HCT116 (cell line): Measurements from ENCODE around the gene C3orf22. TPM values are rescaled to one million over a fixed set of nuclear protein-coding genes. Genes with fewer than 3 reads are reported as not detected.

Source experiments
- ATAC-seq: fragments of 200-7000 bp; cut with Tn5 transposase; 2 replicates; pipeline ENCODE4 v1.9.1; 2020; ENCODE audit warnings: mild to moderate bottlenecking, moderate library complexity
- BruUV-seq: library from RNA; stranded (reverse); fragments of 400-500 nt; replicated peaks from 2 replicates; lab custom pipeline; 2021; lab: Mats Ljungman, UMichigan
- CTCF ChIA-PET: fragments of 300-600 bp; sonication (Branson Sonifier 250); formaldehyde crosslinking; loops from one replicate; lab custom pipeline; 2021; ENCODE audit warnings: antibody characterized with exemption; lab: Charles Lee
- POLR2A ChIA-PET: fragments of 300-600, 350-600 bp; sonication (Branson Sonifier 250); formaldehyde crosslinking; loops from one replicate; lab custom pipeline; 2021; ENCODE audit warnings: antibody characterized with exemption; lab: Charles Lee
- RAD21 ChIA-PET, 2 experiments: fragments of 300-600 bp; sonication (Branson Sonifier 250); formaldehyde crosslinking; loops; one replicate each; lab custom pipeline; 2023; ENCODE audit warnings: low total read pairs in 2 of 2; ENCODE audit not compliant: uncharacterized antibody in 2 of 2, unreplicated experiment in 2 of 2, low non-redundant PET in 1 of 2; lab: Charles Lee
- DNase-seq: peaks from one replicate; pipeline ENCODE4 v3.0.0-alpha.2; 2010; ENCODE audit warnings: low read depth, low spot score
- H2AFZ ChIP-seq: fragments of 200-600 bp; shearing (Covaris generic), sonication (generic); 2 replicates; pipeline ENCODE4 v1.6.1; 2017; ENCODE audit warnings: low read depth, mixed run types, mixed read lengths, antibody characterized with exemption, low read length; ENCODE audit not compliant: poor library complexity, severe bottlenecking
- H3K27ac ChIP-seq: 2 replicates; pipeline ENCODE4 v1.5.1; 2012; ENCODE audit warnings: low read depth, low read length
- H3K27me3 ChIP-seq: fragments of 200-600 bp; sonication (generic); 2 replicates; pipeline ENCODE4 v1.6.1; 2016; ENCODE audit warnings: mixed run types, low read length, mixed read lengths; ENCODE audit not compliant: insufficient read depth
- H3K36me3 ChIP-seq, 2 experiments: fragments of 200-500 bp in 1 of 2; fragments of 200-600 bp in 1 of 2; sonication (Bioruptor generic) in 1 of 2; sonication (generic) in 1 of 2; 2 replicates each; pipeline versions ENCODE4 v1.5.1 to v1.6.1; 2014 to 2016; ENCODE audit warnings: low read length in 2 of 2, inconsistent platforms in 1 of 2, mixed read lengths in 1 of 2, mixed run types in 1 of 2; ENCODE audit not compliant: insufficient read depth in 2 of 2, control insufficient read depth in 1 of 2
- H3K4me1 ChIP-seq, 2 experiments: fragments of 200-600 bp in 1 of 2; sonication (generic) in 1 of 2; 2 replicates each; pipeline versions ENCODE4 v1.5.1 to v1.6.1; 2012 to 2017; ENCODE audit warnings: low read length in 2 of 2, inconsistent platforms in 1 of 2, mild to moderate bottlenecking in 1 of 2, mixed read lengths in 1 of 2, mixed run types in 1 of 2, moderate library complexity in 1 of 2; ENCODE audit not compliant: insufficient read depth in 2 of 2, control insufficient read depth in 1 of 2
- H3K4me2 ChIP-seq: fragments of 200-600 bp; sonication (generic); 2 replicates; pipeline ENCODE4 v1.6.1; 2017; ENCODE audit warnings: mixed run types, low read length, mixed read lengths
- H3K4me3 ChIP-seq, 2 experiments: fragments of 200-600 bp in 1 of 2; sonication (generic) in 1 of 2; replicated peaks in 1 of 2; 2 replicates each; pipeline ENCODE4 v1.5.1; 2011 to 2016; ENCODE audit warnings: low read length in 2 of 2, control low read depth in 1 of 2, low read depth in 1 of 2, mild to moderate bottlenecking in 1 of 2, mixed read lengths in 1 of 2, mixed run types in 1 of 2
- H3K79me2 ChIP-seq: fragments of 200-600 bp; sonication (generic); 2 replicates; pipeline ENCODE4 v1.6.1; 2017; ENCODE audit warnings: mild to moderate bottlenecking, mixed run types, low read length, moderate library complexity, mixed read lengths; ENCODE audit not compliant: insufficient read depth
- H3K9ac ChIP-seq: fragments of 200-600 bp; sonication (generic); 2 replicates; pipeline ENCODE4 v1.6.1; 2016; ENCODE audit warnings: low read length, mixed read lengths
- H3K9me2 ChIP-seq: fragments of 200-600 bp; sonication (generic), shearing (Covaris generic); 2 replicates; pipeline ENCODE4 v1.6.1; 2017; ENCODE audit warnings: mixed run types, mild to moderate bottlenecking, moderate library complexity; ENCODE audit not compliant: insufficient read depth
- H3K9me3 ChIP-seq, 2 experiments: fragments of 200-500 bp in 1 of 2; fragments of 200-600 bp in 1 of 2; sonication (Bioruptor generic) in 1 of 2; sonication (generic) in 1 of 2; 2 replicates each; pipeline ENCODE4 v1.6.1; 2014 to 2017; ENCODE audit warnings: low read length in 2 of 2, mixed read lengths in 2 of 2, inconsistent platforms in 1 of 2, low read depth in 1 of 2, mild to moderate bottlenecking in 1 of 2, mixed run types in 1 of 2, moderate library complexity in 1 of 2; ENCODE audit not compliant: control insufficient read depth in 1 of 2, insufficient read depth in 1 of 2
- H4K20me1 ChIP-seq: fragments of 200-600 bp; sonication (generic), shearing (Covaris generic); 2 replicates; pipeline ENCODE4 v1.6.1; 2017; ENCODE audit warnings: mixed run types, mild to moderate bottlenecking, moderate library complexity; ENCODE audit not compliant: insufficient read depth
- ATF3 ChIP-seq: IDR thresholded peaks from 2 replicates; pipeline ENCODE4 v1.6.1; 2012
- CBX3 ChIP-seq: IDR thresholded peaks from 2 replicates; pipeline ENCODE4 v1.6.1; 2012; ENCODE audit warnings: low read depth
- EZH2 ChIP-seq: fragments of 200-600 bp; sonication (generic); IDR thresholded peaks from 2 replicates; pipeline ENCODE4 v1.6.1; 2017; ENCODE audit warnings: antibody characterized with exemption, mixed run types
- FOSL1 ChIP-seq: IDR thresholded peaks from 2 replicates; pipeline ENCODE4 v1.6.1; 2012; ENCODE audit warnings: low read depth
- JUND ChIP-seq: IDR thresholded peaks from 2 replicates; pipeline ENCODE4 v1.6.1; 2012
- POLR2AphosphoS5 ChIP-seq: IDR thresholded peaks from 2 replicates; pipeline ENCODE4 v1.6.1; 2011; ENCODE audit warnings: mild to moderate bottlenecking, low read depth, low read length, moderate library complexity
- RAD21 ChIP-seq: IDR thresholded peaks from 2 replicates; pipeline ENCODE4 v1.6.1; 2012; ENCODE audit warnings: low read depth, mild to moderate bottlenecking
- REST ChIP-seq: IDR thresholded peaks from 2 replicates; pipeline ENCODE4 v1.6.1; 2012; ENCODE audit warnings: low read depth
- SIN3A ChIP-seq: IDR thresholded peaks from 2 replicates; pipeline ENCODE4 v1.6.1; 2012; ENCODE audit warnings: low read depth
- SP1 ChIP-seq: IDR thresholded peaks from 2 replicates; pipeline ENCODE4 v1.6.1; 2012; ENCODE audit warnings: low read depth
- SRF ChIP-seq: IDR thresholded peaks from 2 replicates; pipeline ENCODE4 v1.6.1; 2012; ENCODE audit warnings: low read depth
- ZFX ChIP-seq: fragments of 450-650 bp; IDR thresholded peaks from 2 replicates; pipeline ENCODE4 v1.6.1; 2017
- intact Hi-C: fragments of 100-400 bp; cut with micrococcal nuclease; formaldehyde crosslinking; loops from 2 replicates; pipeline ENCODE4 v1.10.0; 2022
- total RNA-seq: library from RNA; stranded (reverse); gene quantifications from one replicate; pipeline ENCODE4 v1.2.1, GENCODE V29; 2021; ENCODE audit not compliant: unreplicated experiment

The C3orf22 gene
- total RNA-seq, 1 experiment from 2014 or later = not detected

- no peaks in the 10 kb centered on the region for H3K9me3 ChIP-seq
- H2AFZ ChIP-seq = no peak overlapping the region
- no peaks in the 10 kb centered on the region for H3K36me3 ChIP-seq
- H3K79me2 ChIP-seq = no peaks in the 10 kb centered on the region
- no peak overlapping the region for H3K4me3 ChIP-seq
- POLR2A ChIA-PET = no interaction called here
- DNase-seq = no peak
- no TSS peak for BruUV-seq
- RAD21 ChIA-PET = no interaction called here
- H3K9ac ChIP-seq = no peak overlapping the region
- H3K4me1 ChIP-seq = peaks cover 0 to 2% of the 10 kb centered on the region in 2 experiments; a peak in 1 of 4 replicates
- intact Hi-C loops = loop anchor here (10.0 kb wide), 1 partner anchor 135 kb away; no protein-coding TSS in a partner anchor
- no peak overlapping the region for H3K4me2 ChIP-seq
- no peaks in the 10 kb centered on the region for H4K20me1 ChIP-seq
- no peak overlapping the region for H3K27ac ChIP-seq
- peaks cover 33% of the 10 kb centered on the region for H3K27me3 ChIP-seq
- H3K9me2 ChIP-seq = no peaks in the 10 kb centered on the region
- CTCF ChIA-PET = no interaction called here
- ATAC-seq = no peak
- TF ChIP-seq SRF (no peak), EZH2 (no peak), JUND (no peak), REST (no peak), POLR2AphosphoS5 (no peak), CBX3 (no peak), FOSL1 (no peak), ZFX (no peak), ATF3 (no peak), RAD21 (no peak), SIN3A (no peak), SP1 (no peak)
Measured at GRCh38 chr3:126529585-126530170, 29.1 kb downstream of the C3orf22 start.
